K562 (cell line): ENCODE data around the gene PHKB.

ENCODE experiments used
- EZH2 ChIP-seq: IDR thresholded peaks from 2 replicates; pipeline ENCODE4 v1.6.1; 2012; ENCODE audit warnings: low read depth, mild to moderate bottlenecking, inconsistent platforms, low read length, borderline replicate concordance
- GMEB1 ChIP-seq: fragments of 250-450 bp; sonication (Bioruptor Pico); IDR thresholded peaks from 2 replicates; pipeline ENCODE4 v1.4.0; 2020; ENCODE audit warnings: mild to moderate bottlenecking
- TEAD4 ChIP-seq, 2 experiments: sonication (generic) in 1 of 2; formaldehyde crosslinking in 1 of 2; IDR thresholded peaks; 2 replicates each; pipeline versions ENCODE4 v1.6.1 to v1.8.0; 2012 to 2022; ENCODE audit warnings: borderline replicate concordance in 1 of 2, inconsistent platforms in 1 of 2, low read length in 1 of 2, mild to moderate bottlenecking in 1 of 2, missing genetic modification reagents in 1 of 2
- ZNF274 ChIP-seq: IDR thresholded peaks from 2 replicates; pipeline ENCODE4 v1.6.1; 2011; ENCODE audit warnings: low read depth, mild to moderate bottlenecking, low read length, moderate library complexity, borderline replicate concordance
- TF ChIP-seq, protein P1 (sequence below): sonication (generic); formaldehyde crosslinking; IDR thresholded peaks from 2 replicates; pipeline ENCODE4 v1.9.0; 2022; ENCODE audit warnings: mild to moderate bottlenecking, missing genetic modification reagents

DNA sequence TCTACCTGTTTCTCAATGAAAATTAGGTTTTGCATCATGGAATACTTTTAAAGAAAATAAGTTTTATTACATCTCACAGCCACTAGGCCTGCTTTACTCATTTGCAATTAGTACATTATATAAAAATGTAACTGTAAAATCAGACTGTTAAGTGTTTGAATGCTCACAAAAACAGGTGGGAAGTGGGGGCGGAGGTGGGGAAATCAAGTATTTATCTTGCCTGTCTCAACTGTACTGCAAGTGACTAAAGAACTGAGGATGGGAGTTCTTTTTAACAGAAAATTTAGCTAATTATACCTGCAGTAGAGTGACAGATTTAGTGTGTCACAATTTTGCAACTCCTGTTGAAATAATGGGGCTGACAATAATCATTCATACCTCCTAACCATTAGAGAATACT lies 34.3 kb upstream of the PHKB start:
- TF ChIP-seq TEAD4 (IDR thresholded peaks at IDR 0.05; ENCODE audit: low read length) (no peak), TEAD4 (CRISPR knock-in tag; IDR thresholded peaks at IDR 0.05; ENCODE audit: borderline replicate concordance) (no peak), GMEB1 (no peak), ZNF274 (no peak), EZH2 (no peak)
- TF ChIP-seq, protein P1, sequence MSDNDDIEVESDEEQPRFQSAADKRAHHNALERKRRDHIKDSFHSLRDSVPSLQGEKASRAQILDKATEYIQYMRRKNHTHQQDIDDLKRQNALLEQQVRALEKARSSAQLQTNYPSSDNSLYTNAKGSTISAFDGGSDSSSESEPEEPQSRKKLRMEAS (CRISPR knock-in tag) = no peak
